Measurements from ENCODE around the gene ZNF292. TPM values are rescaled to one million over a fixed set of nuclear protein-coding genes. Genes with fewer than 3 reads are reported as not detected.

ZNF292 gene
- total RNA-seq, 6 experiments from 2014 or later, result 18.5 to 22.4 (median 19.0) TPM

DNA sequence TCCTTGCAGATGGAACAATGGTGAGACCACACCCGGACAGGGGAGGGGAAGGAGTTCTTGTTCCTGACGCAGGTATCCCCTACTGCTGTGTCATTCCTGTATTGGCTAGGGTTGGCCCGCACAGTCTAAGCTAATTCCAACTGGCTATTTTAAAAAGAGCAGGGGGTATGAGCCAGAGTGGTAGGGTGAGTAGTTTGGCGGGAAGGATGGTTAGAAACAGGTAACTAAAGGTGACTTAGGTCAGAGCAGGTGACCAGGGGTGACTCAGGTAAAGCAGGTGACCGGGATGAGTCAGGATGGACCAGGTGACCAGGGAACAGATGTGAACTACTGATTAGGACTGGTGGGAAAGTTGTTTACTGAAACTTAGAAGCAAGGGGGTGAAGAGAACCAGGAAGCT, 58.0 kb downstream of the ZNF292 start:
- Mint-ChIP-seq H3K27me3 (ENCODE audit: insufficient read depth) (peaks cover 2% of the 10 kb centered on the region; the same call in 1 of the 2 replicates), H3K36me3 (ENCODE audit: low read depth) (peaks cover 5% of the 10 kb centered on the region; the same call in 1 of the 2 replicates), H3K4me1 (ENCODE audit: low read depth) (peaks cover 24% of the 10 kb centered on the region), H3K27ac (no peak overlapping the region), H3K9me3 (no peaks in the 10 kb centered on the region), H3K4me3 (no peak overlapping the region)
- TF ChIP-seq, protein P1, sequence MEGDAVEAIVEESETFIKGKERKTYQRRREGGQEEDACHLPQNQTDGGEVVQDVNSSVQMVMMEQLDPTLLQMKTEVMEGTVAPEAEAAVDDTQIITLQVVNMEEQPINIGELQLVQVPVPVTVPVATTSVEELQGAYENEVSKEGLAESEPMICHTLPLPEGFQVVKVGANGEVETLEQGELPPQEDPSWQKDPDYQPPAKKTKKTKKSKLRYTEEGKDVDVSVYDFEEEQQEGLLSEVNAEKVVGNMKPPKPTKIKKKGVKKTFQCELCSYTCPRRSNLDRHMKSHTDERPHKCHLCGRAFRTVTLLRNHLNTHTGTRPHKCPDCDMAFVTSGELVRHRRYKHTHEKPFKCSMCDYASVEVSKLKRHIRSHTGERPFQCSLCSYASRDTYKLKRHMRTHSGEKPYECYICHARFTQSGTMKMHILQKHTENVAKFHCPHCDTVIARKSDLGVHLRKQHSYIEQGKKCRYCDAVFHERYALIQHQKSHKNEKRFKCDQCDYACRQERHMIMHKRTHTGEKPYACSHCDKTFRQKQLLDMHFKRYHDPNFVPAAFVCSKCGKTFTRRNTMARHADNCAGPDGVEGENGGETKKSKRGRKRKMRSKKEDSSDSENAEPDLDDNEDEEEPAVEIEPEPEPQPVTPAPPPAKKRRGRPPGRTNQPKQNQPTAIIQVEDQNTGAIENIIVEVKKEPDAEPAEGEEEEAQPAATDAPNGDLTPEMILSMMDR (IDR thresholded peaks at IDR 0.05), result no peak
- DNase-seq, result no peak

DNA sequence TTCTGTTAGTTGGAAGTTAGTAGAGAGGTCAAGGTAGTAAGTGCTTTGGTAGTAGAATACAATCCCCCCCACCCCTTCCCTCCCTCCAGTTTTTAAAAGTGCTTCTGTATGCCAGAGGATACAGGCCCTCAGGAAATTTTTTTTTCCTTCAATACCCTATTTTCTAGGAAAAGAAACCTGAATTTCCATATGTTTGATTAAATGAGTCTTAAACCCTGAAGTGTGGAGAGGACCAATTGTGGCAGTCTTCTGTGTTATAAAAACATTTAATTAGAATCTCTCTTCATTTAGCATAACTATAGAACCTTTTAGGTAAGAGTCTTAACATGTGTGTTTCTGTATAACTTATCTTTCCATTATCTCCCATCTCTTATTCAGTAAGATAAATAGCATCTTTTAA, 59.5 kb downstream of the ZNF292 start:
- DNase-seq, result no peak
- peaks cover 24% of the 10 kb centered on the region for H3K4me1 Mint-ChIP-seq (ENCODE audit: low read depth)
- H3K27ac Mint-ChIP-seq, result no peak overlapping the region
- peaks cover 2% of the 10 kb centered on the region; the same call in 1 of the 2 replicates for H3K27me3 Mint-ChIP-seq (ENCODE audit: insufficient read depth)
- peaks cover 5% of the 10 kb centered on the region; the same call in 1 of the 2 replicates for H3K36me3 Mint-ChIP-seq (ENCODE audit: low read depth)
- H3K9me3 Mint-ChIP-seq, result no peaks in the 10 kb centered on the region
- H3K4me3 Mint-ChIP-seq, result no peak overlapping the region
- TF ChIP-seq, protein P1 (IDR thresholded peaks at IDR 0.05), result no peak

DNA sequence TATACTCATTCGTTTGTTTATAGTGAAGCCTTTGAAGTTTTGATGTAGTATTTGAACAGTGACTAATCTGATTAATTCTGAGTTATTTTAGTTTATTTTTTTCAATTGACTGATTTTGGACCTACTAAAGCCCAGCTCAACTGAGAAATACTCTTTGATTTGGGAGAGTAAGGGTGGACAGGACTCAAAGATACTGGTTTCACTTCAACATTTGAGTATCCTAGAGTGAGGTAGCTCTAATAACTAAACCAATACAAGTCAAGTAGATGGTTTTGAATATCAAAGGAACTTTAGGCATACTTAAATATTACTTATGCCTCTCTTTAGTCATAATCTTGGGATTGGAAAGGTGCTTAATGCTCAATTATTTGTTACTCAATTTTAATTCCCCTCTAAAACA, 65.6 kb downstream of the ZNF292 start:
- no peaks in the 10 kb centered on the region for H3K4me1 Mint-ChIP-seq (ENCODE audit: low read depth)
- DNase-seq, result no peak
- H3K4me3 Mint-ChIP-seq, result no peak overlapping the region
- no peak overlapping the region for H3K27ac Mint-ChIP-seq
- peaks cover 36% of the 10 kb centered on the region for H3K36me3 Mint-ChIP-seq (ENCODE audit: low read depth)
- TF ChIP-seq, protein P1 (IDR thresholded peaks at IDR 0.05), result no peak
- H3K9me3 Mint-ChIP-seq, result no peaks in the 10 kb centered on the region
- H3K27me3 Mint-ChIP-seq (ENCODE audit: insufficient read depth), result no peaks in the 10 kb centered on the region

DNA sequence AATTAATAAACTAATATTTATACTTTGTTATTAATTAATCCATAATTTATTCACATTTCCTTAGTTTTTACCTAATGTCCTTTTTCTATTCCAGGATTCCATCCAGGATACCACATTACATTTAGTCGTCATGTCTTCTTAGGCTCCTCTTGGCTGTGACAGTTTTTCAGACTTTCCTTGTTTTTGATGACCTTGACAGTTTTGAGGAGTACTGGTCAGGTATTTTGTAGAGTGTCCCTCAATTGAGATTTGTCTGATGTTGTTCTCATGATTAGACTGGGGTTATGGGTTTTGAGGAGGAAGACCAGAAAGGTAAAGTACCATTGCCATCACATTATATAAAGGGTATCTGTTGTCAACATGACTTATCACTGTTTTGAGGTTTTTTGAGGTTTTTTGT, 67.3 kb downstream of the ZNF292 start:
- Mint-ChIP-seq H3K4me1 (ENCODE audit: low read depth) (no peaks in the 10 kb centered on the region), H3K27ac (no peak overlapping the region), H3K27me3 (ENCODE audit: insufficient read depth) (no peaks in the 10 kb centered on the region), H3K9me3 (no peaks in the 10 kb centered on the region), H3K36me3 (ENCODE audit: low read depth) (peaks cover 36% of the 10 kb centered on the region), H3K4me3 (no peak overlapping the region)
- DNase-seq, result no peak
- TF ChIP-seq, protein P1 (IDR thresholded peaks at IDR 0.05), result no peak

DNA sequence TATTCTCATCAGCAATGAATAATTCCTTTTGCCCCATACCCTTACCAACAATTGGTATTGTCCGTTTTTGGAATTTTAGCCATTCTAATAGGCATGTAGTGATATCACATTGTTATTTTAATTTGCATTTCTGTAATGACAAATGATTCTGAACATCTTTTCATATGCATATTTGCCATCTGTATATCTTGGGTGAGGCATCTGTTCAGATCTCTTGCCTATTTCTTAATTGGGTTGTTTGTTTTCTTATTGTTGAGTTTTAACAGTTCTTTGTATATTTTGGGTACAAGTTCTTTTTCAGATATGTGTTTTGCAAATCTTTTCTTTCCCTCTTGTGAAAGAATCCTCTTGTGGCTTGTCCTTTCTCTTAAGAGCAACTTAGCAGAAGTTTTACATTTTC, 69.6 kb downstream of the ZNF292 start:
- Mint-ChIP-seq H3K36me3 (ENCODE audit: low read depth) (peaks cover 43% of the 10 kb centered on the region), H3K27me3 (ENCODE audit: insufficient read depth) (no peaks in the 10 kb centered on the region), H3K4me3 (no peak overlapping the region), H3K27ac (no peak overlapping the region), H3K9me3 (no peaks in the 10 kb centered on the region), H3K4me1 (ENCODE audit: low read depth) (no peaks in the 10 kb centered on the region)
- TF ChIP-seq, protein P1 (IDR thresholded peaks at IDR 0.05), result no peak
- no peak for DNase-seq

- H3K27ac Mint-ChIP-seq, result no peak overlapping the region
- no peaks in the 10 kb centered on the region for H3K9me3 Mint-ChIP-seq
- no peak overlapping the region for H3K4me3 Mint-ChIP-seq
- peaks cover 42% of the 10 kb centered on the region for H3K36me3 Mint-ChIP-seq (ENCODE audit: low read depth)
- TF ChIP-seq, protein P1 (IDR thresholded peaks at IDR 0.05), result no peak
- H3K27me3 Mint-ChIP-seq (ENCODE audit: insufficient read depth), result no peaks in the 10 kb centered on the region
- no peaks in the 10 kb centered on the region for H3K4me1 Mint-ChIP-seq (ENCODE audit: low read depth)
- no peak for DNase-seq
Observed at GRCh38 chr6:87225511-87225910, 70.1 kb downstream of the ZNF292 start.
